ENCODE results near the gene RABGAP1L. TPM values are rescaled to one million over a fixed set of nuclear protein-coding genes. Genes with fewer than 3 reads are reported as not detected.
A peak's percentile ranks its signal among the peaks of the same experiment; 100 is the strongest.

RABGAP1L gene
- total RNA-seq, 2 experiments from 2014 or later: 59.8 to 67.6 TPM

DNA sequence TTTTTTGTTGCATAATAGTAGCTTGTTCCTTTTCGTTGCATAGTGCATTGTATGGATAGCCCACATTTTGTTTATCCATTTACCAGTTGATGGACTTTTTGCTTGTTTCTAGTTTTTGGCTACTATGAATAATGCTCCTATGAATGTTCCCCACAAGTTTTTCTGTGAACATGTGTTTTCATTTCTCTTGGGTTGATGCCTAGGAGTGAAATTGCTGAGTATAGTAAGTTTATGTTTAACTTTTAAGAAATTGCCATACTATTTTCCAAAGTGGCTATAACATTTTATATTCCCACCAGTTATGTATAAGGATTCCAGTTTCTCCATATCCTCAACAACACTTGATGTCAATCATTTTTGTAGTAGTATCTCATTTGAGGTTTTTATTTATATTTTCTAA is 755.7 kb downstream of the RABGAP1L start:
- Histone ChIP-seq H3K27me3 (ENCODE audit: control insufficient read depth in 1 of 2, insufficient read depth in 2 of 2, low read length in 2 of 2) (no peaks in the 10 kb centered on the region), H3K4me3 (ENCODE audit: low read length) (no peak overlapping the region), H3K4me1 (ENCODE audit: insufficient read depth, low read length) (no peaks in the 10 kb centered on the region), H3K27ac (ENCODE audit: low read depth in 1 of 2, low read length in 2 of 2) (no peak overlapping the region), H3K36me3 (ENCODE audit: insufficient read depth, low read length) (no peaks in the 10 kb centered on the region), H3K9me3 (ENCODE audit: control insufficient read depth in 1 of 2, insufficient read depth in 1 of 2, low read length in 2 of 2) (no peaks in the 10 kb centered on the region)
- peak overlapping the region; percentile 24 for H3K27ac Mint-ChIP-seq
- ChIA-PET CTCF (no interaction called here), POLR2A (no interaction called here)
- TF ChIP-seq, protein P1, sequence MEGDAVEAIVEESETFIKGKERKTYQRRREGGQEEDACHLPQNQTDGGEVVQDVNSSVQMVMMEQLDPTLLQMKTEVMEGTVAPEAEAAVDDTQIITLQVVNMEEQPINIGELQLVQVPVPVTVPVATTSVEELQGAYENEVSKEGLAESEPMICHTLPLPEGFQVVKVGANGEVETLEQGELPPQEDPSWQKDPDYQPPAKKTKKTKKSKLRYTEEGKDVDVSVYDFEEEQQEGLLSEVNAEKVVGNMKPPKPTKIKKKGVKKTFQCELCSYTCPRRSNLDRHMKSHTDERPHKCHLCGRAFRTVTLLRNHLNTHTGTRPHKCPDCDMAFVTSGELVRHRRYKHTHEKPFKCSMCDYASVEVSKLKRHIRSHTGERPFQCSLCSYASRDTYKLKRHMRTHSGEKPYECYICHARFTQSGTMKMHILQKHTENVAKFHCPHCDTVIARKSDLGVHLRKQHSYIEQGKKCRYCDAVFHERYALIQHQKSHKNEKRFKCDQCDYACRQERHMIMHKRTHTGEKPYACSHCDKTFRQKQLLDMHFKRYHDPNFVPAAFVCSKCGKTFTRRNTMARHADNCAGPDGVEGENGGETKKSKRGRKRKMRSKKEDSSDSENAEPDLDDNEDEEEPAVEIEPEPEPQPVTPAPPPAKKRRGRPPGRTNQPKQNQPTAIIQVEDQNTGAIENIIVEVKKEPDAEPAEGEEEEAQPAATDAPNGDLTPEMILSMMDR (IDR thresholded peaks at IDR 0.05): no peak
- H3K4me3 Mint-ChIP-seq: no peak overlapping the region
- no peaks in the 10 kb centered on the region for H3K27me3 Mint-ChIP-seq
- H3K4me1 Mint-ChIP-seq (ENCODE audit: low read depth): peaks cover 45% of the 10 kb centered on the region
- H3K9me3 Mint-ChIP-seq: peaks cover 1% of the 10 kb centered on the region
- intact Hi-C loops (cut with DNase I, micrococcal nuclease): no loop called here
- DNase-seq (no peak), ATAC-seq (ENCODE audit: poor library complexity) (no peak)
- H3K36me3 Mint-ChIP-seq (ENCODE audit: low read depth): peaks cover 8% of the 10 kb centered on the region

DNA sequence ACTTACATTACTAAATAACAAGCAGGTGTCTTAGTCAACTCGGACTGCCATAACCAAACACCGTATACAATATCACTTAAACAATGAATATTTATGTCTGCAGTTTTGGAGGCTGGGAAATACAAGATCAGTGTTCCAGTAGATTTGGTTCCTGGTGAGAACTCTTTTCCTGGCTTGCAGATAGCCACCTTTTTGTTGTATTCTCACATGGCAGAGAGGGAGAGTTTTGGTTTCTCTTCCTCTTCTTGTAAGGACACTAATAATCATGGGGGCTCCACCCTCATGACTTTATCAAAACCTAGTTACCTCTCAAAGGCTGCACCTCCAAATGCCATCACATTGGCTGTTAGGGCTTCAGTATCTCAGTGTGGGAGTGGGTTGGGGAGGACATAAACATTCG is 757.5 kb downstream of the RABGAP1L start:
- no peak overlapping the region for H3K27ac ChIP-seq (ENCODE audit: low read depth in 1 of 2, low read length in 2 of 2)
- H3K27me3 ChIP-seq (ENCODE audit: control insufficient read depth in 1 of 2, insufficient read depth in 2 of 2, low read length in 2 of 2): no peaks in the 10 kb centered on the region
- H3K36me3 ChIP-seq (ENCODE audit: insufficient read depth, low read length): no peaks in the 10 kb centered on the region
- Mint-ChIP-seq H3K27me3 (no peaks in the 10 kb centered on the region), H3K4me3 (peak overlapping the region; percentile 46), H3K27ac (peak overlapping the region; percentile 50), H3K36me3 (ENCODE audit: low read depth) (peaks cover 11% of the 10 kb centered on the region), H3K4me1 (ENCODE audit: low read depth) (peaks cover 38% of the 10 kb centered on the region), H3K9me3 (peaks cover 3% of the 10 kb centered on the region)
- DNase-seq (peak in 1 of 14 experiments; percentile 3), ATAC-seq (ENCODE audit: poor library complexity) (no peak)
- H3K4me3 ChIP-seq (ENCODE audit: low read length): peak overlapping the region; percentile 13
- H3K9me3 ChIP-seq (ENCODE audit: control insufficient read depth in 1 of 2, insufficient read depth in 1 of 2, low read length in 2 of 2): no peaks in the 10 kb centered on the region
- TF ChIP-seq, protein P1 (IDR thresholded peaks at IDR 0.05): no peak
- intact Hi-C loops (cut with DNase I, micrococcal nuclease): no loop called here
- H3K4me1 ChIP-seq (ENCODE audit: insufficient read depth, low read length): no peaks in the 10 kb centered on the region
- CTCF ChIA-PET: no interaction called here
- POLR2A ChIA-PET: interaction anchor here (0.7 kb wide), 1 partner anchor 52 kb away, joined by 4 read pairs; no protein-coding TSS in a partner anchor

DNA sequence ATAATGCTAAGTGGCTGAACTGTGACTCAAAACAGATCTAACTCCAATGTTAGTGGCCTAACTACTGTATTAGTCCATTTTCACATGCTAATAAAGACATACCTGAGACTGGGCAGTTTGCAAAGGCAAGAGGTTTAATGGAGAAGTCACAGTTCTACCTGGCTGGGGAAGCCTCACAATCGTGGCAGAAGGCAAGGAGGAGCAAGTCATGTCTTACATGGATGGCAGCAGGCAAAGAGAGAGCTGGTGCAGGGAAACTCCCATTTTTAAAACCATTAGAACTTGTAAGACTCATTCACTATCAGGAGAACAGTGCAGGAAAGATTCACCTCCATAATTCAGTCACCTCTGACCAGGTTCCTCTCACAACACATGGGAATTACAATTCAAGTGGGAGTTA is 760.8 kb downstream of the RABGAP1L start:
- peaks cover 16% of the 10 kb centered on the region for H3K36me3 Mint-ChIP-seq (ENCODE audit: low read depth)
- H3K36me3 ChIP-seq (ENCODE audit: insufficient read depth, low read length): no peaks in the 10 kb centered on the region
- H3K4me1 ChIP-seq (ENCODE audit: insufficient read depth, low read length): no peaks in the 10 kb centered on the region
- no peak overlapping the region for H3K27ac ChIP-seq (ENCODE audit: low read depth in 1 of 2, low read length in 2 of 2)
- CTCF ChIA-PET: no interaction called here
- no peaks in the 10 kb centered on the region for H3K27me3 Mint-ChIP-seq
- H3K27me3 ChIP-seq (ENCODE audit: control insufficient read depth in 1 of 2, insufficient read depth in 2 of 2, low read length in 2 of 2): no peaks in the 10 kb centered on the region
- POLR2A ChIA-PET: no interaction called here
- intact Hi-C loops (cut with DNase I, micrococcal nuclease): no loop called here
- peaks cover 5% of the 10 kb centered on the region for H3K9me3 Mint-ChIP-seq
- H3K4me3 ChIP-seq (ENCODE audit: low read length): no peak overlapping the region
- no peak for ATAC-seq (ENCODE audit: poor library complexity)
- no peak overlapping the region for H3K27ac Mint-ChIP-seq
- peaks cover 12% of the 10 kb centered on the region for H3K4me1 Mint-ChIP-seq (ENCODE audit: low read depth)
- peaks cover 0 to 3% of the 10 kb centered on the region in 2 experiments for H3K9me3 ChIP-seq (ENCODE audit: control insufficient read depth in 1 of 2, insufficient read depth in 1 of 2, low read length in 2 of 2)
- DNase-seq: no peak
- TF ChIP-seq, protein P1 (IDR thresholded peaks at IDR 0.05): no peak
- H3K4me3 Mint-ChIP-seq: no peak overlapping the region

All from CD4-positive, alpha-beta T cell (primary cell).